IPS DF 19.7 (cell line): ENCODE data around the gene ATG16L1.
"Not testable (repeated sequence)": the region's sequence is repeated elsewhere in the genome, so short reads cannot be mapped to it uniquely, and the experiment has no call there.

Experiments
- DNase-seq: peaks from one replicate; pipeline ENCODE4 v3.0.0-alpha.2; 2013; ENCODE audit warnings: low read depth, low spot score

Gene ATG16L1

DNA sequence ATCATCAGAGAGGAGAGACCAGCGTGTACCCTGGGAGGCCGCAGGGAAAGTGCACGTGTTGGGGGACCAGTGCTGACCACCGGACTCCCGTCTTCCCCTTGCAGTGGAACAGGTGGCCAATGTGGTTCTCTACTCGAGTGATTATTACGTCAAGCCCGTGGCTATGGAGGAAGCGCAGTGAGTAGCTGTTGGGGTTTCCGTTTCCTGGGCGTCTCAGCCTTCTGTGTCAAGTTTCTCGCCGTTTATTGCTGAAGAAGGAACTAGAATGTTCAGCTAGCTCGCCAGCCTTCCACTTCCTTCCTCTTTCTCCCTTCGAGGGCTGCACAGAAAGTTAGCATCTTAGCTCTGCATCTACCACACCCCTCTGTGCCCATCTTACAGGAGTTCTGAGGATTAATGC is 80.1 kb downstream of the ATG16L1 start:
- DNase-seq: no peak

DNA sequence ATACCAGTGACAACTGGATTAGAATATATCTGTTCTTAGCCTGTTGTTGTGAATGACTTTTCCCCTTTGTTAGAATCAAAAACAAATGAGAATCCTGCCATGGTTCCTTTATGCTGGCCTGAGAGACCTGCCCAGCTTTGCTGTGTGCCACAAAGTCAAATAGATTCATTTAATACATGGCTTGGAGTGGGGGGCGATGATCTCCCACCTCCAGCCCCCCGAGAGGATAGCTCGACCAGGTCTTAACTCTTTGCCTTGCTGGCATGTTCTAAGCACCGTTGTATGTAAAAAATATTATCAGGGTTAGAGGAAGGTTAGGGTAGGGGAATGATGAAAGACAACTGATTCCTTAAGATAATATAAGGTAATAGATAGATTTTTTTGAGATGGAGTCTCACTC is 80.7 kb downstream of the ATG16L1 start:
- no peak for DNase-seq

DNA sequence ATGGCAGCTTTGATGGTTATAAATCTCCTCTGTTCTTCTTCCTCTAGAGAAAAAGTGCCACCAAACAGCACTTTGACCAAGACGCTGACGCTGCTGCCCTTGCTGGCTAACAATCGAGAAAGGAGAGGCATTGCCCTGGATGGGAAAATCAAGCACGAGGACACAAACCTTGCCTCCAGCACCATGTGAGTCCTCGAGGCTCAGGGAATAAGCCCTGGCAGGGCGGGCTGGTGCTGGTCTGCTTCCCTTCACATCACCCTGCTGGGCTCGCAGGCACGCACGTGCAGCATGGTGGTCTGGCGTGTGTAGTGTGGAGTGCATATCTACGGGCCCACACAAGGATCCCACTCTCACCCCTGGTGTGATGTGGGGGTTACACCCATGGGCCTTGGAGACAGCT is 83.4 kb downstream of the ATG16L1 start:
- DNase-seq: no peak

DNA sequence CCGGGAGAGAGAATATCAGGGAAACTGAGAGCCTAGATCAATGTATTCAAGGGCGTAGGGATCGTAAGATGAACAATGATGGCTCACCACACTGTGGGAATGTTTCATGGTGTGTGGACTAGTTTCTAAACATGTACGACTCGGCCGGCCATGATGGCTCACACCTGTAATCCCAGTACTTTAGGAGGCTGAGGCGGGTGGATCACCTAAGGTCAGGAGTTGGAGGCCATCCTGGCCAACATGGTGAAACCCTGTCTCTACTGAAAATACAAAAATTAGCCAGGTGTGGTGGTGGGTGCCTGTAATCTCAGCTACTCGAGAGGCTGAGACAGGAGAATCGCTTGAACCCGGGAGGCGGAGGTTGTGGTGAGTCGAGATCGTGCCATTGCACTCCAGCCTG is 84.6 kb downstream of the ATG16L1 start:
- not testable (repeated sequence) for DNase-seq

DNA sequence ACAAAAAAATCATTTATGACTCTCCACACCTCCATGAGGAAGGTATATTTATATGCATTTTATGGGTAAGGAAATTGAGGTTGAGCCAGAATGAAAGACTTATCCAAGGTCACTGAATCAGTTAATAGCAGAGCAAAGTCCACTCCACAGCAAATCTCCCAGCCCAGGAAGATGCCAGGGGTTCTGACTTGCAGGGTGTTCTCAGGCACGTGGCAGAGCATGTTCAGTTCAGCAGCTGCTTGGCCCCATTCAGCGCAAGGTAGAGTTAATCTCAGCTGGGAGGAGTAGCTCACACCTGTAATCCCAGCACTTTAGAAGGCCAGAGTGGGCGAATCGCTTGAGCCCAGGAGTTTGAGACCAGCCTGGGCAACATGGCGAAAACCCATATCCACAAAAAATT is 85.1 kb downstream of the ATG16L1 start:
- no peak for DNase-seq

DNA sequence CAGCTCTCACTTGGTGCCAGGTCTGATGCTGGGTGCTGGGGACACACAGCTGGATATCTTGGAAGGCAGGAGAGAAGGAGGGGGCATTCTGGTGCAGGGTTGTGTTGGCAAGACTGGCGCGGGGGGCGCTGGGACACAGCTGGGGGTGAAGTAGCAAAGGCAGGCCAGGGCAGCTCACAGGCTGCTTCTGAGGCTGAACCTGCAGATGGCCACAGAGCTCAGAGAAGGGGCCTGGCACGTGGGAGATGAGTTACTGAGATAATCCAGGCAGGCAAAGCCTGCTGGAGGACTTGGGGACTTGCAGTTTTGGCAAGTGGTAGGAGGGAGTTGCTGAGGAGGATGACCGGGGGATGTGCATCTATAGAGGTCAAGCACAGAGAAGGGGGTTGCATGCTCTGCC is 86.6 kb downstream of the ATG16L1 start:
- no peak for DNase-seq

DNA sequence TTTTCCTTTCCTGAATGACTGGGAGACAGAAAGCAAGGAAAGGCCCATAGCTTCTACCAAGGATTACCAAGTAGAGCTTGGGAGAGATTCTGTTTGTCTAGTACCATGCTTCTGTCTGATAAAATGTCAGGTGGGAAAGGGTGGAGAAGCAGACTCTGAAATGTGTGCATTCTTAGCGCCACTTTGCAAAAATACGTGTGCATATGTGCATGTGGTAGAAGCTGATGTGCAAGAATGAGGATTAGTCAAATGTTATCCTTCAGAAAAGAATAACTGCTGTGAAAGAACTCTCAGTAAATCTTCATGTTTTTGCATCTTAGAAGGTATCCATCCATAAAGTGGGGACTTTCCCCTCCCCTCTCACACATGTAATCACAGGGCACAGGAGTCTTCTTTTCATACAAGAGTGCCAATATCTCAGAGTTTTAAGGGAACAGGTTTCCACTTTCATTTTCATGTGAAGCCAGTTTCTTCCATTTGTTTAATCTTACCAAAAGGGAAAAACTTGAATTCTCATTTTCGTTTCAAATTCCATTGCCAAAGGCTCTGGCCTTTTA is 87.4 kb downstream of the ATG16L1 start:
- DNase-seq: no peak

DNA sequence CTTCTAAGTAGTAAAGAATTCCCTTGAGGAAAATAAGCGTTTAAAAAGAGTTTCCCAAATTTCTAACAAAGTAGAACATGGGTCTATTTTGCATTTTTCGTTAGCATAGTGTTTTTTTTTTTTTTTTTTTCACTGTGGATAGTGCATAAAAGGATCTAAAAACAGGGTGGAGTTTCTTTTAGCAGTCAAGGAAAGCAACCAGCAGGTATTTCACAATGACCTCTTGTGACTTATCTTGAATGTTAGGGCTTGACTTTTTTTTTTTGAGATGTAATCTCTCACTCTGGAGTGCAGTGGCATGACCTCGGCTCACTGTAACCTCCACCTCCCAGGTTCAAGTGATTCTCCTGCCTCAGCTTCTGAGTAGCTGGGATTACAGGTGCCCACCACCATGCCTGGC is 88.0 kb downstream of the ATG16L1 start:
- DNase-seq: no peak

DNA sequence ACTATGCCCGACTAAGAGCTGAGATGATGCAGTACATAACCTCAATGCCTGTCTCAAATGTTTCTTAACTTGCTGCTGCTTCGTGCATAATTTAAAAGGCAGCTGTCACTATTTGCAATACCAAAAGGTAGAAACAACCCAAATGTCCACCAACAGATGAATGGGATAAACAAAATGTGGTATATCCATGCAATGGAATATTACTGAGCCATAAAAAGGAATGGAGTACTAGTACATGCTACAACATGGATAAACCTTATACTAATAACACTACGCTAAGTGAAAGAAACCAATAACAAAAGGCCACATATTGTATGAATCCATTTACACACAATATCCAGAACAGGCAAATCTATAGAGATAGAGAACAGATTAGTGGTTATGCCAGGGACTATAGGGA is 89.8 kb downstream of the ATG16L1 start:
- no peak for DNase-seq

DNA sequence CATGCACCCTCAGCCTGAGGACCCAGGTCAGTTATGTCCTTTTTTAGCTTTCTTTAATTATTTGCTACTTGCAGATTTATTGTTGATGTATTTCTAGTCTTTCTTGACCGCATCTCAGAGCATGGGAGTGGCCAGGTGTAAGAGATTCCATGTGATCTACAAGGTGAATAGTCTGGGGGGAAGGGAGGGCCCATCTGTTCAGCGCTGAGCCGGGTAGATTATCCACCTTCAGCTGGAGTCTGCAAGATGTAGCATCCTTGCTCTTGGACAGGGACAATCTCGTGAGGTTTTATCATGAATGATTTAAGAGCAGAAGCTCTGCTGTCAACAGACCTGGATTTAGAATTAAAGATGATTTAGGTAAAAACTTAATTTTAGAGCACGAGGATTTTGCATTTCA is 90.8 kb downstream of the ATG16L1 start:
- DNase-seq: no peak

DNA sequence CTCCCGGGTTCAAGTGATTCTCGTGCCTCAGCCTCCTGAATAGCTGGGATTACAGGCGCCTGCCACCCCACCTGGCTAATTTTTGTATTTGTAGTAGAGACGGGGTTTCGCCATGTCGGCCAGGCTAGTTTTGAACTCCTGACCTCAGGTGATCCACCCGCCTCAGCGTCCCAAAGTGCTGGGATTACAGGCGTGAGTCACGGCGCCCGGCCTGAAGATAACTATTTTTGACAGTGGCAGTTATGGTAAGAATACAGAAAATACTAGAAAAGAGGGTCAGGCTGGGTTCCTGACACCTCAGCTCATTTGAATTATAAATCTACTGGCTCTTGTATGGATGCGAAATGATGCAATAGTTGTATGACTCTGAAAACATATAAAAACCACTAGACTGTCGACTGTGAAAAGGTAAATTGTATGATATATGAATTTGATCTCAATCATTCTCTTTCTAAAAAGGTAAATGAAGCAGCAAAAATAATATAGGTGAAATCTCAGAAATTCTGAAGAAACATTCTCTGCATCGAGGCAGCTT is 91.8 kb downstream of the ATG16L1 start:
- no peak for DNase-seq
